ENCODE data around the gene SDK2. TPM values are rescaled to one million over a fixed set of nuclear protein-coding genes. Genes with fewer than 3 reads are reported as not detected.

SDK2 gene
- total RNA-seq, 1 donor from 2014 or later = 1.4 TPM

DNA sequence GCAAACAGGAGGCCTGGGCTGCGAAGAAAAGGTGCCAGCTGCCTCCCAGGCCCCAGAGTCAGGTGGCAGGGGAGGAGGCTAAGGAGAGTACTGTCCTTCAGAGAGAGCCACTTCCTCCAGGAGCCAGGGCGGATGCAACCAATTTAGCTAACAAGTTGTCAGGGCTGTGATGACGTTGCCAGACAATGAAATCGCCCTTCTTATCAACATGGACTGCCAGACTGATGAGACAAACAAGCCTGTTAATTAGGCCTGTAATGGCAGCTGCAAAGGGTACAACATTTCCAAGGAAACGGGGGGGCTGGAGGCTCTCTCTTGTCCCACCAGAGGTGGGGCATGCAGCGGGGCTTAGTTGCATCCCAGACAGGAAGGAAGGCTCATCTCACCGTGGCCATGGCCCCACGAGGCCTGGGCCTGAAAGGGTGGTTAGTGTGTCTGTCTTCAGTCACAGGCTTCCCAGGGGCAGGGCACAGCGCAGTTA is 111.8 kb downstream of the SDK2 start:
- Histone ChIP-seq H3K27ac (no peak overlapping the region), H3K9me3 (no peaks in the 10 kb centered on the region), H3K4me1 (no peaks in the 10 kb centered on the region), H3K27me3 (ENCODE audit: low read depth) (no peaks in the 10 kb centered on the region), H3K4me3 (no peak overlapping the region), H3K36me3 (no peaks in the 10 kb centered on the region)
- intact Hi-C loops (cut with DNase I) = no loop called here
- TF ChIP-seq CTCF (IDR thresholded peaks at IDR 0.05) = no peak
- no peak for DNase-seq
- no peak for ATAC-seq

DNA sequence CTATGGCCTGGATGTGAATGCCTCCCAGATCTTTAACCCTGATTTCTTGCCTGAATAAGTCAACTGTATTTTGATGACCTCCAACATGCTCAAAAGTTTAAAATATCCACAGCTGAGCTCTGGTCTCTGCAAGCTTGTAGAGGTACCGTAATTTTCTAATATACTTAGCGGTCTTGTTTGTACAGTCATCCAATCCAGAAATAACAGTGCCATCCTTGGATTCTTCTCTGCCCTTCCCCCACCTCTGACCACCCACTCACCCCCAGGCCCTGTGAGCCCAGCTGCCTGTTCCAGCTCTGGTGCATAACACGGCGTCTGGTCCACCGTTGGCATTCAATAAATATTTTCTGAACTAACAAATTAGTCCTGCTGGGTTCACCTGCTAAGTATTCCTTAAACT is 113.1 kb downstream of the SDK2 start:
- no peak for ATAC-seq
- DNase-seq = no peak
- Histone ChIP-seq H3K36me3 (no peaks in the 10 kb centered on the region), H3K4me1 (no peaks in the 10 kb centered on the region), H3K27ac (no peak overlapping the region), H3K9me3 (no peaks in the 10 kb centered on the region), H3K4me3 (no peak overlapping the region), H3K27me3 (ENCODE audit: low read depth) (no peaks in the 10 kb centered on the region)
- TF ChIP-seq CTCF (IDR thresholded peaks at IDR 0.05) = no peak
- intact Hi-C loops (cut with DNase I) = no loop called here

- TF ChIP-seq CTCF (IDR thresholded peaks at IDR 0.05) = no peak
- H3K27me3 ChIP-seq (ENCODE audit: low read depth) = no peaks in the 10 kb centered on the region
- no peak for ATAC-seq
- intact Hi-C loops (cut with DNase I) = no loop called here
- no peak overlapping the region for H3K4me3 ChIP-seq
- no peaks in the 10 kb centered on the region for H3K9me3 ChIP-seq
- H3K36me3 ChIP-seq = no peaks in the 10 kb centered on the region
- no peak for DNase-seq
- H3K27ac ChIP-seq = no peak overlapping the region
- no peaks in the 10 kb centered on the region for H3K4me1 ChIP-seq
Observed at GRCh38 chr17:73528679-73529078, 115.6 kb downstream of the SDK2 start.

DNA sequence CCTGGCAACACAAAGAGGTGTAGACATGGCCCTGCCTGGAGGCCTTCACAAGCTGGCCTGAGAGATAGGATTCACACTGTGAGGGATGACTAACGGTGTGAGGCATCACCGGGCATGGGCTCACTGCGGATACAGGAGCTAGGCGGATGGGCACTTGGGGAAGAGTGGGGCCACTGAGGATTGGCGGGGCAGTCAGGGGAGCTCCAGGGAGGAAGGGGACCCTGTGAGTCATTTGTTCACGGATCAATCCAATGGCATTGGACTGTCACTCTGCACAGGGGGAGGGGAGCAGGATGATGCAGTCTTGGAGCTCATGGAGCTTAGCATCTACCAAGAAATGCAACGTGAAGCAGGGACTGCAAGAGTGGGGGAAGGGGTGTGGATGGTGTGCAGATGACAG is 117.3 kb downstream of the SDK2 start:
- no peaks in the 10 kb centered on the region for H3K27me3 ChIP-seq (ENCODE audit: low read depth)
- no peak overlapping the region for H3K4me3 ChIP-seq
- ATAC-seq (no peak), DNase-seq (no peak)
- H3K4me1 ChIP-seq = no peaks in the 10 kb centered on the region
- intact Hi-C loops (cut with DNase I) = no loop called here
- TF ChIP-seq CTCF (IDR thresholded peaks at IDR 0.05) = no peak
- H3K36me3 ChIP-seq = no peaks in the 10 kb centered on the region
- H3K27ac ChIP-seq = no peak overlapping the region
- H3K9me3 ChIP-seq = no peaks in the 10 kb centered on the region

DNA sequence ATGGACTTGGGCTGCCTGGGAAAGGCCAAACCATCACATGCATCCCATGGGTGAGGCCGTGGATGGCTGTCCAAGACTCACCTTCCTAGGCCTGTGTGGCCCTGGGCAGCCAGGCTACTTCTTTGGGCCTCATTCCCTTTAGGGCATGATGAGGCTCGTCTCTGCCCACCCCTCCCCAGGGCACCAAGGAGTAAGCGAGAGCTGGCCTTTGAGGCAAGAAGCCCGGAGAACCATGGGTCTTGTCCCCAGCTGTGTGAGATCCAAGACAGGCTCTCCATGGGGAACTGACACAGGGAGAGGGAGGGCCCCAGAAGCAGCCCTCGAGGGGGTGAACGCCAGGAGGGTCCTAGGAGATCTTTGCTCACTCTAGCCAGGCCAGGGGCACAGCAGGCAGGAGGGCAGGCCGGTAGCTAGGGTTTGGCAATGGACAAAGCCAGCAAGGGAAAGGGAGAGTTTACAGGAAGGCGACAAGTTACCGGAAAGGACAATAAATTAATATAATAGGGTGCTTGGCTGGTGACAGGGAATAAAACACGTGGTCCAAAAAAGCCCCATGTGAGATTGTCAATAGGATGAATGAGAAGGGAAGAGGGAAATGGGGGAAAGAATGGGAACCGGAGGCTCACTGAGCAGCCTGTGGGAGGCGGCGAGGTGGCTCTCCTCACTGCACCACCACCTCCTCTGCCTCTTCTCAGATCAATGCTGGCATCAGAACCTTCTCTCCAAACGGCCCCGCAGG is 119.1 kb downstream of the SDK2 start:
- DNase-seq (no peak), ATAC-seq (no peak)
- no peak for TF ChIP-seq CTCF (IDR thresholded peaks at IDR 0.05)
- Histone ChIP-seq H3K4me1 (no peaks in the 10 kb centered on the region), H3K9me3 (no peaks in the 10 kb centered on the region), H3K27ac (no peak overlapping the region), H3K27me3 (ENCODE audit: low read depth) (no peaks in the 10 kb centered on the region), H3K36me3 (no peaks in the 10 kb centered on the region), H3K4me3 (no peak overlapping the region)
- intact Hi-C loops (cut with DNase I) = no loop called here
